Esophagus (tissue), 2 donors: Measurements from ENCODE around the gene PCYT2. TPM values are rescaled to one million over a fixed set of nuclear protein-coding genes. Genes with fewer than 3 reads are reported as not detected.

Experiments used
- H3K27ac ChIP-seq, 2 donors: one replicate each; pipeline ENCODE4 v1.5.1; 2013; ENCODE audit warnings: low read depth in 2 of 2, mild to moderate bottlenecking in 2 of 2, inconsistent platforms in 1 of 2, low read length in 1 of 2, moderate library complexity in 1 of 2
- H3K27me3 ChIP-seq, 2 donors: one replicate each; pipeline ENCODE4 v1.6.1; 2013; ENCODE audit warnings: low read length in 2 of 2, control low read depth in 1 of 2, mild to moderate bottlenecking in 1 of 2; ENCODE audit not compliant: insufficient read depth in 2 of 2, control insufficient read depth in 1 of 2
- H3K36me3 ChIP-seq, 2 donors: one replicate each; pipeline ENCODE4 v1.6.1; 2013; ENCODE audit warnings: low read length in 1 of 2; ENCODE audit not compliant: control insufficient read depth in 2 of 2, insufficient read depth in 2 of 2
- H3K4me1 ChIP-seq, 2 donors: one replicate each; pipeline ENCODE4 v1.6.1; 2013; ENCODE audit warnings: low read length in 1 of 2; ENCODE audit not compliant: control insufficient read depth in 2 of 2, insufficient read depth in 2 of 2
- H3K4me3 ChIP-seq, 2 donors: one replicate each; pipeline ENCODE4 v1.5.1; 2013; ENCODE audit warnings: low read length in 2 of 2, mild to moderate bottlenecking in 2 of 2, low read depth in 1 of 2, moderate library complexity in 1 of 2
- H3K9me3 ChIP-seq, 2 donors: one replicate each; pipeline ENCODE4 v1.6.1; 2013; ENCODE audit warnings: mild to moderate bottlenecking in 2 of 2, low read depth in 1 of 2, low read length in 1 of 2, moderate library complexity in 1 of 2; ENCODE audit not compliant: control insufficient read depth in 2 of 2, insufficient read depth in 1 of 2
- WGBS, 2 donors: extraction: QIAGEN DNeasy Blood & Tissue Kit; methylation state at CpG; one replicate each; pipeline ENCODE4 v1.1.7; 2013; 5-methylcytosine and 5-hydroxymethylcytosine counted together
- polyA plus RNA-seq, 2 donors: library from polyadenylated mRNA; stranded (reverse); fragments of 200-250 nt; gene quantifications; one replicate each; pipeline ENCODE4 v1.2.3, GENCODE V29; 2013
- donor health status: healthy with polysubstance abuse.
- donor health status: Bipolar disorder and iron deficiency.

Gene PCYT2
- polyA plus RNA-seq, 2 donors, result 23.1 to 46.5 TPM

DNA sequence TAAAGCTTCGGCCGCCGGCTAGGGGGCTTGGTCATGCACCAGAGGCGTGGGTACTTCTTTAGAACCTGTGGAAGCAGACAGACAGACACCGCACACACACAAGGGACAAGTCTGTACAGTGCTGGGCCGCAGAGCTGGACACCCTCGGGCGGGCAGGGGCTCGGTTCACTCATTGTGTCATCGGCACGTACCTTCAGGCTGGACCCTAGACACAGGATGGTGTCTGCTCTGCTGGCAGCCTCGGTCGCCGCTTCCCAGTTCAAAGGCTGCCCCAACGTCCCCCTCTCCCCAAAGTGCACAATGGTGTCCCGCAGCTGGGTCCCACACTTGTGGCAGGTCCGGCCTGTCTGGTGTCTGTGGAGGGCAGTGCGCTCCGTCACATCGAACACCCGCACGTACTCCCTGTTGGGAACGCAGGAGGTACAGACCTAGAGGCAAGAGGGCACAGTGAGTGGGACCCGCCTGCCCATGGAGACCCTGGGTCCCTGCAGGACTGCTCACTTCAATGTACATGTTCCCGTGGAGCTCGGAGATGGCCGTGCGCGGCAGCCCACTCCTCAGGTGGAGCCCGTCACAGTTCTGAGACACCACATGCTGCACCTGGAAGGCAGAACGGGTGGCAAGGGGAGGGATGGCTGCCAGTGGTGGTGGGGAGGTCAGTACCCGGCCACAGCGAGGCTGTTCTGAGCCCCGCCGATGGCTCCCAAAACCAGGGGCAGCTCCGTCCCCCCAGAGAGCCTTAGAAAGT, 3.1 kb upstream of the PCYT2 start:
- Histone ChIP-seq H3K27ac (peak overlapping the region in 1 of 2 donors; percentile 38), H3K9me3 (no peaks in the 10 kb centered on the region), H3K4me3 (no peak overlapping the region), H3K27me3 (no peaks in the 10 kb centered on the region), H3K4me1 (peaks cover 9 to 27% of the 10 kb centered on the region in 2 donors), H3K36me3 (peaks cover 0 to 42% of the 10 kb centered on the region in 2 donors)
- 96 to 97% methylated on average over 36 of the region's 36 CpGs for WGBS, 2 donors

- Histone ChIP-seq H3K4me3 (no peak overlapping the region), H3K27ac (peak overlapping the region; percentile 21 to 38), H3K4me1 (peaks cover 9 to 24% of the 10 kb centered on the region in 2 donors), H3K9me3 (no peaks in the 10 kb centered on the region), H3K36me3 (peaks cover 0 to 47% of the 10 kb centered on the region in 2 donors), H3K27me3 (no peaks in the 10 kb centered on the region)
- WGBS, 2 donors, result 92 to 96% methylated on average over 31 of the region's 31 CpGs
Observed at GRCh38 chr17:81913394-81914102, 2.3 kb upstream of the PCYT2 start.

DNA sequence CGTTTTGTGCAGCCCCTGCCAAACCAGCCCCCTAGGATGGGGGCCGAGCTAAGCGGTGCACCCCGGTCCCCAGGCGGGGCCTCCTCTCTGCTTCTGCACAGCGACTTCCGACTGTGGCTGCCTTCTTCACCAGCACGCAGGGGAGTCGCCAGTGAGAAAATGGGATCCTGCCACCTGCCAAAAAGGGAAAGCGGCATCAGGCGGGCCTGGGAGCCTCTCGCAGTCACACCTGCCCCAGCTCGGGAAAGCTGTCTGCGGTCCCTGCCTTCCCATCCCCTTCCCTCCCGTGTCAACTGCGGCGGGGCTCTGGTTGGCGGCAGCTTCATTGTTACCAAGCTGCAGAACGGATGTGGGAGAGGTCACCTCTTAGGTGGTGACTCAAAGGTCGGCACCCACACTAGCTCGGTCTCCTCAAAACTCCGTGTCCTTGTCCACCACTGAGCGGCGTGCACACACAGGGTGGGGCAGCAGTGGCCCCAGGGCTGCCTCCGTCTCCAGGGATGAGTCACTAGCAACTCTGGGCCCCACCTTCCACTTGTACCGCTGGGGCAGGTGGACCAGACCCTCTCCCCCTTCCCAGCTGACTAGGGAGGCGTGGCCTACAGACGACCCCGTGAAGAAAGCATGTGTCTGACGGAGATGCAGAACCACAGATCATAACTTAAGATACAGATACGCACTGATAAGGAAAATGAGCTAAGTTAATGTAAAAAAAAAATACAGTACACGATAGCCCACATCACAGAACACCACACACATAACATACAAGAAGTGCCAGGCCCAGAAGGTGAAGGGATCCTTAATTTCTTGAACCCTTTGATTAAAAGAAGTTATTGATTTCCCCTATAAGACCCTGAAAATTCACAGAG, 1.5 kb upstream of the PCYT2 start:
- H3K36me3 ChIP-seq, result peaks cover 0 to 56% of the 10 kb centered on the region in 2 donors
- no peak overlapping the region for H3K4me3 ChIP-seq
- whole genome bisulfite sequencing, 2 donors, result 78 to 83% methylated on average over 32 of the region's 32 CpGs
- H3K27me3 ChIP-seq, result no peaks in the 10 kb centered on the region
- peak overlapping the region; percentile 60 to 84 for H3K27ac ChIP-seq
- H3K9me3 ChIP-seq, result no peaks in the 10 kb centered on the region
- peaks cover 9 to 24% of the 10 kb centered on the region in 2 donors for H3K4me1 ChIP-seq

DNA sequence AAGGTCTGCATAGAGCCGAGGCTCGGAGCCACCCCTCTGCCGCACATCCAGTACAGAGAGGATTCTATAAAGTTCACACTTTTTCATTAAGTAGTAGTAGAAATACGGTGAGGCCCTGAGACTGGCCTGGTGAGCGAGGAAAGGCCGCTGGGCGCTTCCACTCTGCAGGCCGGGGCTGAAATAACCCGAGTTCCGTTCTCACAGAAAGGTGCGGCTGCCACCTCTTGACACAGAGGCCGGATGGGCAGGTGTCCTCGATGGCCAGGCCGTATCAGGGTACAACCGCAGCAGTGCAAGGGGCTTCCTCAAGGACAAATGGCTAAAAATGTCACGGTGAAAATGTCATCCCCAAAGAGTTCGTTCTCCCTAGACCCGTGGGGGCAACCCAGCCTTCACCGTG, 770 bp upstream of the PCYT2 start:
- Histone ChIP-seq H3K36me3 (peaks cover 3 to 62% of the 10 kb centered on the region in 2 donors), H3K4me1 (peaks cover 9 to 24% of the 10 kb centered on the region in 2 donors), H3K27ac (peak overlapping the region; percentile 60 to 84), H3K4me3 (no peak overlapping the region), H3K9me3 (no peaks in the 10 kb centered on the region), H3K27me3 (no peaks in the 10 kb centered on the region)
- 78 to 82% methylated on average over 19 of the region's 19 CpGs for WGBS, 2 donors

GRCh38 chr17:81910840-81911276, 341 bp downstream of the PCYT2 start:
- peak overlapping the region; percentile 51 to 65 for H3K27ac ChIP-seq
- H3K4me3 ChIP-seq, result peak overlapping the region; percentile 70 to 72
- no peaks in the 10 kb centered on the region for H3K27me3 ChIP-seq
- peaks cover 3 to 69% of the 10 kb centered on the region in 2 donors for H3K36me3 ChIP-seq
- WGBS, 2 donors, result 1% methylated on average over 47 to 55 of the region's 55 CpGs
- no peaks in the 10 kb centered on the region for H3K9me3 ChIP-seq
- peaks cover 8 to 21% of the 10 kb centered on the region in 2 donors for H3K4me1 ChIP-seq

GRCh38 chr17:81909966-81910839, 996 bp downstream of the PCYT2 start:
- Histone ChIP-seq H3K4me3 (peak overlapping the region; percentile 70 to 72), H3K36me3 (peaks cover 3 to 67% of the 10 kb centered on the region in 2 donors), H3K9me3 (no peaks in the 10 kb centered on the region), H3K27ac (peak overlapping the region; percentile 51 to 65), H3K27me3 (no peaks in the 10 kb centered on the region), H3K4me1 (peaks cover 5 to 16% of the 10 kb centered on the region in 2 donors)
- 34 to 39% methylated on average over 23 of the region's 23 CpGs for WGBS, 2 donors

GRCh38 chr17:81909231-81909630, 2.0 kb downstream of the PCYT2 start:
- peaks cover 3 to 66% of the 10 kb centered on the region in 2 donors for H3K36me3 ChIP-seq
- H3K27me3 ChIP-seq, result no peaks in the 10 kb centered on the region
- WGBS, 2 donors, result 90 to 95% methylated on average over 12 of the region's 12 CpGs
- H3K4me1 ChIP-seq, result peaks cover 5 to 14% of the 10 kb centered on the region in 2 donors
- H3K9me3 ChIP-seq, result no peaks in the 10 kb centered on the region
- no peak overlapping the region for H3K27ac ChIP-seq
- H3K4me3 ChIP-seq, result no peak overlapping the region

DNA sequence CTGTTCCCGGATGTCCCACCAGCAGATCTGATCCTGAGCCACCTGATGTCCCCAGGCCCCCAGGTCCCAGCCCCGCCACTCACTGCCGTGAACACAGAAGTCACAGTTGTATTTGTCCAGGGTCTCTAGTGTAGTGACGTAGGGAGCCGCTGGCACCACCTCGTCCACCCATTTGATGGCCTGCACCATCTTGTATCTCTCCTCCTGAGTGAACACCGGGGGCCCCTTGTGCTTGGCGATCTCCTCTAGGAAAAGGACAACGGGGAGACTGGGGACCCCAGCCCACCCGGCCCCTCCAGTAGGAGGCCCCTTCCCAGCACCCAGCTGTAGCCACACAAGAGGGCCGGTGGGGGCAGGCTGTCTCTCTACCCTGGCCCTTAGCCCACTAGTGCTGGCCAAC, 2.4 kb downstream of the PCYT2 start:
- H3K27ac ChIP-seq, result no peak overlapping the region
- peaks cover 3 to 65% of the 10 kb centered on the region in 2 donors for H3K36me3 ChIP-seq
- peaks cover 5 to 14% of the 10 kb centered on the region in 2 donors for H3K4me1 ChIP-seq
- WGBS, 2 donors, result 94% methylated on average over 11 of the region's 11 CpGs
- H3K27me3 ChIP-seq, result no peaks in the 10 kb centered on the region
- H3K4me3 ChIP-seq, result no peak overlapping the region
- H3K9me3 ChIP-seq, result no peaks in the 10 kb centered on the region
